Endodermal cell (in vitro differentiated cells): ENCODE results near the gene ASB14. TPM values are rescaled to one million over a fixed set of nuclear protein-coding genes. Genes with fewer than 3 reads are reported as not detected.

ENCODE experiments used
- DNase-seq: peaks from one replicate; pipeline ENCODE4 v3.0.0-alpha.2; 2017
- H3K27ac ChIP-seq: 2 replicates; pipeline ENCODE4 v1.5.1; 2013; ENCODE audit warnings: mild to moderate bottlenecking, low read depth, low read length, moderate library complexity
- H3K27me3 ChIP-seq: 2 replicates; pipeline ENCODE4 v1.6.1; 2013; ENCODE audit warnings: mild to moderate bottlenecking, low read length, moderate library complexity; ENCODE audit not compliant: insufficient read depth, control insufficient read depth, poor library complexity, severe bottlenecking
- H3K36me3 ChIP-seq: 2 replicates; pipeline ENCODE4 v1.7.0; 2013; ENCODE audit warnings: mild to moderate bottlenecking, low read length, moderate library complexity; ENCODE audit not compliant: control insufficient read depth, insufficient read depth
- H3K4me1 ChIP-seq: one replicate; pipeline ENCODE4 v1.7.0; 2013; ENCODE audit warnings: low read length; ENCODE audit not compliant: control insufficient read depth, insufficient read depth
- H3K4me3 ChIP-seq: 2 replicates; pipeline ENCODE4 v1.5.1; 2013; ENCODE audit warnings: mild to moderate bottlenecking, low read length, moderate library complexity
- H3K9ac ChIP-seq: 2 replicates; pipeline ENCODE4 v1.6.1; 2013; ENCODE audit warnings: mild to moderate bottlenecking, low read length, moderate library complexity; ENCODE audit not compliant: poor library complexity, severe bottlenecking; ENCODE audit errors: extremely low read depth
- H3K9me3 ChIP-seq: 2 replicates; pipeline ENCODE4 v1.6.1; 2013; ENCODE audit warnings: mild to moderate bottlenecking, low read length, moderate library complexity; ENCODE audit not compliant: control insufficient read depth
- H3K27ac Mint-ChIP-seq: 2 replicates; pipeline ENCODE4 v1.8.0; 2020; ENCODE audit warnings: mixed read lengths
- H3K27me3 Mint-ChIP-seq: 2 replicates; pipeline ENCODE4 v1.8.0; 2021; ENCODE audit warnings: mild to moderate bottlenecking, mixed read lengths; ENCODE audit not compliant: insufficient read depth
- H3K36me3 Mint-ChIP-seq: 2 replicates; pipeline ENCODE4 v1.8.0; 2020; ENCODE audit warnings: low read depth, mixed read lengths
- H3K4me1 Mint-ChIP-seq: 2 replicates; pipeline ENCODE4 v1.8.0; 2020; ENCODE audit warnings: mixed read lengths
- H3K4me3 Mint-ChIP-seq: 2 replicates; pipeline ENCODE4 v1.8.0; 2020; ENCODE audit warnings: mild to moderate bottlenecking, moderate library complexity, mixed read lengths
- H3K9me3 Mint-ChIP-seq: 2 replicates; pipeline ENCODE4 v1.8.0; 2020; ENCODE audit warnings: mild to moderate bottlenecking, mixed read lengths
- CTCF ChIP-seq: fragments of 200-600 bp; sonication (generic); conservative IDR thresholded peaks from 2 replicates; pipeline ENCODE4 v1.5.0; 2021; ENCODE audit warnings: antibody characterized with exemption, mild to moderate bottlenecking
- WGBS, 2 experiments: methylation state at CpG; one replicate each; pipeline versions ENCODE4 v1.1.5 to v1.1.7; 2013; ENCODE audit warnings: missing lambda C conversion rate in 2 of 2, mixed read lengths in 1 of 2; ENCODE audit not compliant: insufficient coverage in 1 of 2, insufficient read length in 1 of 2; 5-methylcytosine and 5-hydroxymethylcytosine counted together
- total RNA-seq, 2 donors: library from RNA; stranded (reverse); fragmentation: NEBNext Ultra II Directional in 1 of 2; extraction: Animal tissue kit (Norgen Biotek cat#: 25700) in 1 of 2; gene quantifications; 2 replicates in 1 of 2; 3 replicates in 1 of 2; pipeline ENCODE4 v1.2.1, GENCODE V29; 2021

ASB14 gene
- total RNA-seq, 2 donors from 2014 or later = not detected

- H3K27ac Mint-ChIP-seq = no peak overlapping the region
- Histone ChIP-seq H3K9me3 (peaks cover 20% of the 10 kb centered on the region), H3K9ac (no peak overlapping the region), H3K4me3 (no peak overlapping the region), H3K27me3 (no peaks in the 10 kb centered on the region), H3K27ac (no peak overlapping the region), H3K36me3 (peaks cover 88% of the 10 kb centered on the region), H3K4me1 (no peaks in the 10 kb centered on the region)
- H3K27me3 Mint-ChIP-seq = no peaks in the 10 kb centered on the region
- no peaks in the 10 kb centered on the region for H3K4me1 Mint-ChIP-seq
- no peak for TF ChIP-seq CTCF
- no peak overlapping the region for H3K4me3 Mint-ChIP-seq
- no peak for DNase-seq
- H3K36me3 Mint-ChIP-seq = peaks cover 84% of the 10 kb centered on the region
- peaks cover 17% of the 10 kb centered on the region for H3K9me3 Mint-ChIP-seq
- no CpG with 5 or more reads among the region's 1 CpG for WGBS, 2 experiments
Observed at GRCh38 chr3:57268416-57268815, 24.1 kb downstream of the ASB14 start.

- Mint-ChIP-seq H3K36me3 (peaks cover 92% of the 10 kb centered on the region), H3K9me3 (peaks cover 35% of the 10 kb centered on the region), H3K4me3 (no peak overlapping the region), H3K27ac (no peak overlapping the region), H3K27me3 (no peaks in the 10 kb centered on the region), H3K4me1 (no peaks in the 10 kb centered on the region)
- DNase-seq = no peak
- Histone ChIP-seq H3K36me3 (peaks cover 93% of the 10 kb centered on the region), H3K27ac (no peak overlapping the region), H3K4me3 (no peak overlapping the region), H3K9me3 (peaks cover 35% of the 10 kb centered on the region), H3K27me3 (no peaks in the 10 kb centered on the region), H3K4me1 (no peaks in the 10 kb centered on the region), H3K9ac (no peak overlapping the region)
- TF ChIP-seq CTCF = no peak
- WGBS, 2 experiments = 90 to 100% methylated on average over 2 to 3 of the region's 3 CpGs
Observed at GRCh38 chr3:57261929-57262328, 30.6 kb downstream of the ASB14 start.

DNA sequence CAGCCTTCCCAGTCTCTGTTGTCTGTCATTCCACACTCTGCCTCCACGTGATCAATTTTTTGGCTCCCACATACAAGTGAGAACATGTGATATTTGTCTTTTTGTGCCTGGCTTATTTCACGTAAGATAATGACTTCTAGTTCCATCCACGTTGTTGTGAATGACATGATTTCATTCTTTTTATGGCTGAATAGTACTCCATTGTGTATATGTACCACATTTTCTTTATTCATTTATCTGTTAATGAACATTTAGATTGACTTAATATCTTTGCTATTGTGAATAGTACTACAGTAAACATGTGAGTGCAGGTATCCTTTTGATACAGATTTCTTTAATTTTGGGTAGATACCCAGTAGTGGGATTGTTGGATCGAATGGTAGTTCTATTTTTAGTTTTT lies 31.4 kb downstream of the ASB14 start:
- Histone ChIP-seq H3K27me3 (no peaks in the 10 kb centered on the region), H3K9me3 (peaks cover 35% of the 10 kb centered on the region), H3K4me3 (no peak overlapping the region), H3K27ac (no peak overlapping the region), H3K9ac (no peak overlapping the region), H3K36me3 (peaks cover 92% of the 10 kb centered on the region), H3K4me1 (no peaks in the 10 kb centered on the region)
- no peaks in the 10 kb centered on the region for H3K27me3 Mint-ChIP-seq
- 91 to 93% methylated on average over 3 to 4 of the region's 4 CpGs for WGBS, 2 experiments
- H3K27ac Mint-ChIP-seq = no peak overlapping the region
- no peaks in the 10 kb centered on the region for H3K4me1 Mint-ChIP-seq
- no peak for TF ChIP-seq CTCF
- peaks cover 85% of the 10 kb centered on the region for H3K36me3 Mint-ChIP-seq
- DNase-seq = no peak
- H3K9me3 Mint-ChIP-seq = peaks cover 35% of the 10 kb centered on the region
- no peak overlapping the region for H3K4me3 Mint-ChIP-seq
